ENCODE measurements around the gene TTC34. TPM values are rescaled to one million over a fixed set of nuclear protein-coding genes. Genes with fewer than 3 reads are reported as not detected.

The TTC34 gene
- total and polyA plus RNA-seq, 9 of the 15 experiments (the other 6 are each of a cell fraction or from before 2014, with no cell fraction given), result 0.03 to 0.38 (median 0.05) TPM; not detected in 2

- TF ChIP-seq NCOR1 (IDR thresholded peaks at IDR 0.05), result no peak
- TF ChIP-seq JUN (IDR thresholded peaks at IDR 0.05; ENCODE audit: borderline replicate concordance, low read depth, low read length), result no peak
- no peak for TF ChIP-seq JUN (CRISPR knock-in tag; IDR thresholded peaks at IDR 0.05; ENCODE audit: borderline replicate concordance)
- no peak for TF ChIP-seq NUFIP1 (IDR thresholded peaks at IDR 0.05; ENCODE audit: partially characterized antibody)
- TF ChIP-seq ZFX (CRISPR knock-in tag; IDR thresholded peaks at IDR 0.05), result no peak
- TF ChIP-seq GATAD2B (IDR thresholded peaks at IDR 0.05; ENCODE audit: borderline replicate concordance), result no peak
- no peak for TF ChIP-seq CBX2 (IDR thresholded peaks at IDR 0.05; ENCODE audit: insufficient read depth, low read length, poor library complexity, severe bottlenecking)
- no peak for TF ChIP-seq ZFPM2 (CRISPR knock-in tag; IDR thresholded peaks at IDR 0.05)
- no peak for TF ChIP-seq U2AF1 (optimal IDR thresholded peaks at IDR 0.05; ENCODE audit: low read depth, low read length)
- TF ChIP-seq PHF21A (IDR thresholded peaks at IDR 0.05; ENCODE audit: borderline replicate concordance, low read depth), result no peak
- no peak for TF ChIP-seq XRCC4 (IDR thresholded peaks at IDR 0.05; ENCODE audit: extremely low read depth, insufficient read depth, insufficient read length)
- TF ChIP-seq ZNF79 (CRISPR knock-in tag; IDR thresholded peaks at IDR 0.05; ENCODE audit: low read depth), result no peak
Observed at GRCh38 chr1:2645143-2645542, 156.3 kb downstream of the TTC34 start (continued).

GRCh38 chr1:2644591-2645101 is 156.8 kb downstream of the TTC34 start:
- Histone ChIP-seq H3K4me1 (replicated peaks in 1 of 2; ENCODE audit: control insufficient read depth in 2 of 2, insufficient read depth in 2 of 2, low read length in 2 of 2) (peaks cover 0 to 37% of the 10 kb centered on the region in 2 experiments; a peak in 2 of 5 replicates), H3K4me3 (no peak overlapping the region), H3K36me3 (ENCODE audit: control insufficient read depth, insufficient read depth, low read length) (no peaks in the 10 kb centered on the region), H4K20me1 (replicated peaks; ENCODE audit: control insufficient read depth, insufficient read depth, low read length) (no peaks in the 10 kb centered on the region), H3K9me1 (ENCODE audit: control insufficient read depth, insufficient read depth, low read length) (no peaks in the 10 kb centered on the region), H2AFZ (ENCODE audit: low read depth, low read length) (no peak overlapping the region), H3K9me3 (replicated peaks; ENCODE audit: control insufficient read depth, insufficient read depth, low read depth, low read length) (no peaks in the 10 kb centered on the region; the same call in 1 of the 2 replicates), H3K4me2 (ENCODE audit: insufficient read depth, low read length) (no peak overlapping the region), H3K27ac (ENCODE audit: extremely low read depth, low read depth, low read length) (no peak overlapping the region), H3K79me2 (ENCODE audit: control insufficient read depth, insufficient read depth, low read length) (no peaks in the 10 kb centered on the region), H3K9ac (ENCODE audit: insufficient read depth in 1 of 2, low read depth in 2 of 2, low read length in 2 of 2) (no peak overlapping the region), H3K27me3 (ENCODE audit: control insufficient read depth in 2 of 2, insufficient read depth in 2 of 2, low read length in 2 of 2) (peaks cover 0 to 8% of the 10 kb centered on the region in 2 experiments; a peak in 2 of 5 replicates)
- FAIRE-seq, result no peak
- ChIA-PET POLR2A (interaction anchor here (0.9 kb wide), 1 partner anchor 57 kb away, joined by 3 read pairs; no protein-coding TSS in a partner anchor), CTCF (ENCODE audit: low intra/inter-chr PET ratio) (no interaction called here)
- 2% methylated on average over 12 of the region's 12 CpGs for WGBS (ENCODE audit: insufficient coverage, low coverage, missing lambda C conversion rate)
- TF ChIP-seq ZNF395 (CRISPR knock-in tag; IDR thresholded peaks at IDR 0.05), result no peak
- TF ChIP-seq GTF2B (IDR thresholded peaks at IDR 0.05; ENCODE audit: extremely low read depth, insufficient read length), result no peak
- TF ChIP-seq ZNF518B (CRISPR knock-in tag; IDR thresholded peaks at IDR 0.05), result no peak
- intact Hi-C loops (cut with micrococcal nuclease), result loop anchor here (10.0 kb wide), 2 partner anchors 100 to 230 kb away; partner anchors contain the start of gene PEX10
- in situ Hi-C loops (cut with MboI), result no loop called here
- ATAC-seq, result no peak
- DNase-seq (ENCODE audit: extremely low read depth in 1 of 4, low spot score in 3 of 4), result no peak
- BruUV-seq (replicated peaks), result no TSS peak
